Glomerular endothelial cell (primary cell): Measurements from ENCODE around the gene MTMR11. TPM values are rescaled to one million over a fixed set of nuclear protein-coding genes. Genes with fewer than 3 reads are reported as not detected.

Experiments used
- total RNA-seq: library from RNA; depleted of rRNA; stranded (reverse); fragments of >200 nt; gene quantifications from 2 replicates; pipeline ENCODE4 v1.2.3, GENCODE V29; 2015

MTMR11 gene
- total RNA-seq, 1 donor from 2014 or later = 5.4 TPM

Other genes with a start within 250 kb of the MTMR11 start
- not detected in 2 replicates for gene FCGR1A, start 154.2 kb downstream of the MTMR11 start, total RNA-seq
- gene BOLA1, start 37.3 kb downstream of the MTMR11 start, total RNA-seq = 14.2 and 15.0 TPM in 2 replicates
- 1.8 and 2.6 TPM in 2 replicates for gene SV2A, start 19.0 kb downstream of the MTMR11 start, total RNA-seq
- gene SF3B4, start 9.1 kb downstream of the MTMR11 start, total RNA-seq = 13.0 and 20.0 TPM in 2 replicates
- 11.3 and 14.3 TPM in 2 replicates for gene OTUD7B, start 73.8 kb upstream of the MTMR11 start, total RNA-seq
- 25.1 and 25.7 TPM in 2 replicates for gene VPS45, start 130.9 kb upstream of the MTMR11 start, total RNA-seq
- gene PLEKHO1, start 213.0 kb upstream of the MTMR11 start, total RNA-seq = 140 and 183 TPM in 2 replicates